Measurements from ENCODE around the gene CPXM2.
"Not testable (repeated sequence)": the region's sequence is repeated elsewhere in the genome, so short reads cannot be mapped to it uniquely, and the experiment has no call there.

CPXM2 gene

DNA sequence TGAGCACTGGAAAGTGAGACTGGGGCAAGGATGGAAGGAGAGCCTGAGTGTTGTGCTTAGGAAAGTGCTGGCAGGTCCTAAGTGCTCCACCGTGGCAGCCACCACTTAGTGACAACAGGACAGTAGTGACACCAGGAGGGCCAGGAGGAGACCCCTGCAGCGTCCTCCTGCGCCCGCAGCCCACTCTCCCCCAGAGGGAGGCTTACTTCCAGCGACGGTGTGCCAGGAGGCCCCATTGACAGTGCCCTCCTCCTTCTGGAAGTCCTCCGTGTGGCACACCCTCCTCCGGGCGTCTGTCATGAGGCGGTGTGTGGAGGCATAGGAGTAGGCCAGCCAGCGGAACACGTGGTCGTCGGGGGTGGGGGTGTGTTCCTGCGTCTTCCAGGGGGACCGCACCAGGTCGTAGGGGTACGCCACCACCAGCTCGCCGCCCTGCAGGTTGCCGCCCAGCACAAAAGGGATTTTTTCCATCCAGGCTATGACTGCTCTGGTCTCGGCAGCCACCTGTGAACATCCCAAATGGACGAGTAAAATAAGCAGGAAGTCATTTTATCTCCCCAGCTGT, 129.9 kb downstream of the CPXM2 start:
- no peak for DNase-seq

DNA sequence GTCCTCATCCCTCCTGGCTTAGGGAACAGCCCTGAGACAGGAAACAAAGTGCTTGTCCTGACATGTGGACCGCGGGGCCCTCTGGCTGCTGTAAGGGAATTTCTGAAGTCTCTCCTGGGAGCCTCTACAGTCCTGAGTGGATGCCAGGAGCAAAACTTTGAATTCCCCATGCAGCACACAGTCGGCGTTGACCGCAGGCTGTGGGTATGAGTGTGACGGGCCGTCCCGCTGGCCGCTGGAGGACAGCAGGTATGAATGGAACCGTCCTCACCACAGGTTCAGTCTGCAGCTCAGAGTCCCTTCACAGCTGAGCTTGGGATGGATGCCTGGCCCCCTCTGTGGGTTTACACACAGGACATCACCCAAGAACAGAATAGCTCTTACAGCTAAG, 130.6 kb downstream of the CPXM2 start:
- DNase-seq = no peak

DNA sequence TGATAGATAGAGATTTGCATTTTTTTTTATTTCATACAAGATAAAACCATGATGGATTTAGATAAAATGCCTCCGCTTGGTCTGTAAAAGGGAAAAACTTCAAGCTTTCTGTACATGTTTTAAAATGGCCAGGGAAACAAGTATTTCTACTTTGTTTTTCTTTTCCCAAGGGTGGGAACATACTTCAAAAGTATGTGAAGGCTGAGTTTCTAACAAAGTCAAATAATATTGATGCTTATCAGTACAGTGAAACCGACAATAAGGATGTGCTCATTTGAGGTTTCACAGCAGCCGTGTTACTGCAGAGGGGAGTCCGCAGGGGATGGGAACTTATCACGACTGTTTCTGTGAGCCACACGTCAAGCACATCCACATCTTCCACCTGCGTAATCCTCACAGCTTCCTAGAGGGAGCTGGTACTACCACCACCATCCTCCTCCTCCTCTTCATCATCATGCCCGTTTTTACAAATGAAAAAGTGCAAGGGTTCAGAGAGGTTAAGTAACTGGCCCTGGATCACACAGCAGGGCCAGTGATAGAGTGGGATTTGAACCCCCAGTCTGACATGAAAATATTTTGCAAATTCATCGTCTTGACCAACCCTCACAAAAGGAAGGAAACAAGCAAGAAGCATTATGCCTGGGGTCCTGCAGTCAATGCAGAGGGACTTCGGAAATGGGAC, 131.1 kb downstream of the CPXM2 start:
- DNase-seq = no peak

DNA sequence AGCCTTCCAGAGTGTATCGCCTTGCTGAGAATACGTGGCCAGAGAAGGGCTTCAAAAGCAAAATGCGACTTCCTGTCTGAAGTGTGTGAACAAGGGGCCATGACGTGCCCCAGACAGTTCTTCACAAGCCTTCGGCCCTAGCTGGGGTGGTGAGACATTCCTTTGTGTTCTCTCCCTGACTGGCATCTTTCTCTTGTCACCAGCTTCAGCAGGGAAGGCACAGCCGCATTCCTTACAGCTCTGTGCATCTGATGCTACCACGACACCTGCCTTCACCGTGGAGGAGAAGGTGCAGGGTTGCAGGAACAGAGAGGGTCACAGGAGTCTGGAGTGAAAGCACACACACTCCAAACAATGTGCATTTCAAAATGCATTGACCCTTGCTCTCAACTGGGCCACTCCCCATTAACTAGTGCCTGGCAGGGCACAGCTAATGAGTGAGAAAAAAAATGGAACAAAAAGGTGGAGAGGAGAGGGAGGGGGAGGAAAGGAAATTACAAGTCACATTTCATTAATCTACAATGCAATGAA, 132.0 kb downstream of the CPXM2 start:
- DNase-seq = no peak

DNA sequence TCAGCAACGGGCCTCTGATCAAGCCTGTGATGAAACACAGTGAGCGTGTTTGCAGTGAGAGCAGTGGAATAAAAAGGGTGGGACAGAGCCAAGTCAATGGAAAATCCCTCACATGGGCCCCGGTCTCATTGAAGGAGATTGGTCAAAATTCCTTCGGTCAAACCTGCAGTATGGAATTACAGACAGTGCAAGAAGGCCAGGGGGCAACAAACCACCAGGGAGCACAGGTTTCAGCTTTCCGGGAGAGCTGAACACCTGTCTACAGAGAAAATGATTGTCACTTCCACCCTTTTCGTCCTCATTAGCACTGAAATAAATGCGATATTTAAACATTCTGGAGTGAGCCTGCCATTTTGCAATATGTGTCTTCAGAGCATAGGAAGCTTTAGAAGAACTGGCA, 132.6 kb downstream of the CPXM2 start:
- DNase-seq = no peak

DNA sequence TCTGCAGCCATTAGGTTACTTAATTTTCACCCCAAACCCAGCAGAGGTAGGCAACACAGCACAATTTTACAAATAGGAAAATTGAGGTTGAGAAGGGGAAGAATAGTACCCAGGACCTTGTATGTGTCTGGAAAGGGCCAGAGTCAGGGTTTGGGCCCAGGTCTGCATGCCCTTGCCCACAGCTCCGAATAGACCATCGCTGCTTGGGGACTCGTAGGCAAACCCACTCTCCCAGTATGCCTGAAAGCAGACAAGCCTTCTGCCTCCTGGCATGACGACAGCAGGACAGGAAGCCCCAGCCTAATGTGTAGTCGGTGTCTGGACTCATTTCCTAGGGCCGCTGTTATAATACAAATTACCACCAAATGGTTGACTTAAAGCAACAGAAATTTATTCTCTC, 133.8 kb downstream of the CPXM2 start:
- DNase-seq = no peak

DNA sequence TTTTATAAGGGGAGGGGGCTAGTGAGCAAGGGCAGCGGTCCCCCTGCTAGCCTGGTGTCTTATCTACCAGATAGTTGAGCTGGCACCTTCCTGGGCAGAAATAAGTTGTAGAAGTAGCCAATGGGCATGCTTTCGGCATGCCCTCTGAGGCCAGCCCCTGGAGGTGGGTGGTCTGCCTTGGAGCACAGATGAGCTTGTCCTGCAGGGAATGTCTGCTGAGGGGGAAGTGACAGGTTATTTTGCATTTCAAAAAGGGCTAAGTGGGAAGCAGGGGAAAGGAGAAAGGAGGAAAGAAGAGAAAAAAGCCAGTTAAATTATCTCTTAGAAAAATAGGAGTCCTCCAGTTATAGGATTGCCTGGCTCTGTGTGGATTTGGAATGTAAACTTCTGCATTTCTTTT, 136.5 kb downstream of the CPXM2 start:
- no peak for DNase-seq

DNA sequence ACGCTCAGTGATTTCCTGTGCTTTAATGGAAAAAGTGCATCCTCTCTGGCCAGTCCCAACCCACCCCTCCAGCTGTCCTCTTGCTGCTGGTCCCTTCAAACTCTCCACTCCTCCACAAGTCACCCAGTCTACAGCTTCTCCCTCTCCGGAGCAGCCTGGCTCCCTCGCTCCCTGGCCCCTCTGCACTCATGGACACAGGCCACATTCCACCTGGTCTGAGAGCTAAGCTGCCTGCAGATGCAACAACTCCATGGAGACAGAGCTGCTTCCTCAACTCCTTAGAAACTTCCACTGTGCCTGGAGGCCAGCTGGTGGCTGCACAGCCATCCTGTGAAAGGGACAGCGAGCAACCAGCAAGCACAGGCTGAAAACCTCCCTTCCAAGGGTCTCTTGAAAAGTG, 137.5 kb downstream of the CPXM2 start:
- DNase-seq = no peak

DNA sequence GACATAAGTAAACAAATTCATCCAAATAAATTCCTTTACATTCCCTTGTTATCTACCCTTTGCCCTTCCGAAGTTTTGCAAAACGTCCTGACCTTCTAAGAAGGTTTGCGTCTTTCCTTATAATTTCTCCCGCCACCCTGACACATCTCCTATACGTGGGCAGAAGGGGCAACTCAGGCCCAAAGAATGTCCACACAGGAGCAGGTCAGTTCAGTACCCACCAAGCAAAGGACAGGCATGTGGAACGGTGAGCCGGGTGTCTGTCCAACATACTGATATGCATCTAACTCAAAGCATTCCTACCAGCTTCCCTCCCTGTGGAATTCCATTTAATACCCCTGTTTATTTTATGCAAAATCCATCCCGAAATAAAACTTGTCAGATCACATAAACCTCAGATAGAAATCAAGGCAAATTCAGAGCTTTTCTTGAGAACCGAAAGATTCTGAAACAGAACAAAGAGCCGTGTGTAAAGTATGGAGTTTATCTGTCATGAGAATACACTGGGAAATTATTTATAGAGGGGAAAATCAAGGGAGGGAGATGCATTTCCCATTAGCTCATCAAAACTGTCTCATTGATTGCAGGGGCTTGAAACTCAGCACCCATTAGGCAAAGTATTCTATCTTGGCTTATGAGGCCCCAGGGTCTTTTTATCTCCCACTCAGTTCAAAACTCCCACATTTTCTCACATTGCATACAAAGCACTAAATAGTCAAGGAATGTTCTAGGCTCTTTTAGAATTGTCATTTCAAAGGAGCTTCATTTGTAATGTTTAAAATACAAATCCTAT, 140.1 kb downstream of the CPXM2 start:
- DNase-seq = no peak

DNA sequence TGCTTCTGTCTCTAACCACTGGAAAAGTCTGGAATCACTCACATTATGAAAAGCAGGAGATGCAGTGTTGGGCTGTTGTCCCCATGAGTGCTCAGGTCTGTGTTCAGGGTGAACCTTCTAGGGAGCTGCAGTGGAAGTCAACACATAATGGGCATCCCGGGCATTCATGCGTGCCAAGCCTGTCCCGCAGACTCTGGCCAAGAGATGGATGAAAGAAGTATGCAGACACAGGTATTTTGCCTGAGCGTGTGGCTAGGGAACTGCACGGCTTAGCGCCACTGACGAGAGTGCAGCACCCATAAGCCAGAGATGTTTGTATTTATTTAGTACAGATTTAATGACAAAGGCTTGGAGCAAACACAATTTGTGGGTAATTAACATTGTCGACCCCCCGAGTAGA, 140.7 kb downstream of the CPXM2 start:
- DNase-seq = no peak

DNA sequence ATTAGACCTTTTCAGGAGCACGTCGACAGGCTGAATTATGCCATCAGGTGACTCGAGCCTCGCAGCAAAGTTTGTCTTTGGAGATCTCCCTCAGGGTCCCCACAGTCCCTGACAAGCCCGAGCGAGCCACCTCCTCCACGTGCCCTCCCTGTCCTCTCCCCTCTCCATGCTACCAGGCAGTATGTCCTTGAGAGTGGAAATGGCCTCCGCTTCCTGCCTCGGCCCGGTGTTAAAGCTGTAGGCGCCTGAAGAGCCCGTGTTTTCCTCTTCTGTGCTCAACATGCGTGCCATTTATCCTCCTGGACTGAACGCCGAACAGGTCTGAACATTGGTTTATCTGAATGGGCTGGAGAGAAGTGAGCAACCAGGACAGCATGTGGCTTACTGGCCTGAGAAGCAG, 142.9 kb downstream of the CPXM2 start:
- no peak for DNase-seq

DNA sequence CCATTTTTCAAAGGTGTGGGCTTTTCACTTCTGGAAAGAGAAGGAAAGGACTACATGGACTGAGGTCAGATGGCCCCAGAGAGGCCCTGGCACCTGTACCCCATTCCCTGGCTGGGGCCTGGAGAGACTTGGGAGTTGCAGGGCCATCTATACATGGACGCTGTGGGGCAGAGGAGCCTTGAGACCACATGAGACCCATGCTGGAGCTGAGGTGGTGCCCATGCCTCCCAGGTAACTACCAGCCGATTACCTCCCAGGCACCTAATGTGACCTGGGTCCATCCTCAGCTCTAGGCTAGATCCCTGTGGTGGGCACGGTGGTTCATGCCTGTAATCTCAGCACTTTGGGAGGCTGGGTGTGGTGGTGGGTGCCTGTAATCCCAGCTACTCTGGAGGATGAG, 144.2 kb downstream of the CPXM2 start:
- no peak for DNase-seq

DNA sequence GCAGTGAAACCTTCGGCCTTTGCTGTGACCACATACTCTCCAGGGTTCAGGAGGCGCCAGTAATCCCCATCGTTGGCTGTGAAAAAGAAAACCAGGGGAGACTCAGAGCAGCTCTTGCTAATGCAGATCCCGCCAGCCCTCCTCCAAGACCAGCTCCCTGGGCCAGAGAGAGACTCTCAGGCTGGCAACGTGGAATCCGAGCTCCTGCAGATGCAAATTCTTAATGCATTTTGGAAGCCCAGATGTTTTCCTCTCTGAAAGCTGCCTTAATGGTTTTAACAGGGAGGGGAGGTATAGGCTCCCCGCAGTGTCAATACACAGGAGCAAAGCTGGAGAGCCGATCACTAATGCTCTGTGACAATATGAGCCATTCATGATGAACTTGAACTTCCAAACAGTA, 144.7 kb downstream of the CPXM2 start:
- DNase-seq = no peak

DNA sequence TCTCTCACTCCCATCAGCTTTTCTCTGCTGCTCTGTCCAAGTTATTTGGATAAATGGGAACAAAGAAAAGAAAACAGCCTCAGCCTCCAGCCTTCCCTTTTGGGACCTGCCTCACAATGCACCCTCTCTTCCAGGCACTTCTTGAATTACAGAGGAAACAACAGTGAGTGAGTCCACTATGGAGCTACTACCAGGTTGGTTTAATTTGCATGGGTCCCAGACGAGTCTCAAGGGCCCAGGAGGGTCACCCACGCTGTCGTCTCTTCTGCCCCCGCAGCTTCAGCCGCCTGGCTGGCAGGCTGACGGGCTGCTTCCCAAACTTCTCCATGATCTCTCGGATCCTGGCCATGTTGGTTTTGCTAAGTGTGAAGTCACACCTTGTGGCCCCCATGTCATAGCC, 145.1 kb downstream of the CPXM2 start:
- no peak for DNase-seq

DNA sequence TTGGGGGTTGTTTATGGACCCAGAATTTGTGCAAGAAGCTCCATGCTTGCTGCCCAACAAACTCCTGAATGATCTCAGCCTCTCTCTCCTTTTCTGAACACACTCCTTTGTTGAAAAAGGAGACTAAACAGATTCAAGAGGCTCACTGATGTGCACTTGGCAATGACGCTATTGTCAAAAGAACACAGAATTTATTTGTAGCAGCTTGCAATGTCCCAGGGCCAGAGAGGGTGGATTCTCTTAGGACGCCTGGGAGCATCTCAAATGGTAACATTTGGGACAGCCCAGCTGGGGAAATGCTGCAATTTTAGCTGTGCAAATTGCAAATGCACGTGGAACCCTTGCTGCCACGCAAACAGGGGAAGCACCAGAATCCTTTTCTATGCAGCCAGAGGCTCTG, 145.5 kb downstream of the CPXM2 start:
- no peak for DNase-seq

DNA sequence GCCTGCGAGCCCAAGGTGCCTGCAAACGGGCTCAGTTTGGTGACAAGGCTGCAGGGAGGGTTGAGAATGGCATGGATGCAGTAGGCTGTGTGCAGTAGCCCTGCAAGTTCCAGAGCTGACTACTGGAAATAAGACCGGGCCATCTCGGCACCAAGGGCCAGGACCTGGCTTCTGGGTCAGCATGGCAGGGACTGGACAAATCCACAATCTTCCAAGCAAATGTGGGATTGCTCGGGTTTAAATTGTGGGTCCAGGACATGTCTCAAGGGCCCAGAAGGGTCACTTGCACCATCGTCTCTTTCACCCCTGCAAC, 147.4 kb downstream of the CPXM2 start:
- no peak for DNase-seq

DNA sequence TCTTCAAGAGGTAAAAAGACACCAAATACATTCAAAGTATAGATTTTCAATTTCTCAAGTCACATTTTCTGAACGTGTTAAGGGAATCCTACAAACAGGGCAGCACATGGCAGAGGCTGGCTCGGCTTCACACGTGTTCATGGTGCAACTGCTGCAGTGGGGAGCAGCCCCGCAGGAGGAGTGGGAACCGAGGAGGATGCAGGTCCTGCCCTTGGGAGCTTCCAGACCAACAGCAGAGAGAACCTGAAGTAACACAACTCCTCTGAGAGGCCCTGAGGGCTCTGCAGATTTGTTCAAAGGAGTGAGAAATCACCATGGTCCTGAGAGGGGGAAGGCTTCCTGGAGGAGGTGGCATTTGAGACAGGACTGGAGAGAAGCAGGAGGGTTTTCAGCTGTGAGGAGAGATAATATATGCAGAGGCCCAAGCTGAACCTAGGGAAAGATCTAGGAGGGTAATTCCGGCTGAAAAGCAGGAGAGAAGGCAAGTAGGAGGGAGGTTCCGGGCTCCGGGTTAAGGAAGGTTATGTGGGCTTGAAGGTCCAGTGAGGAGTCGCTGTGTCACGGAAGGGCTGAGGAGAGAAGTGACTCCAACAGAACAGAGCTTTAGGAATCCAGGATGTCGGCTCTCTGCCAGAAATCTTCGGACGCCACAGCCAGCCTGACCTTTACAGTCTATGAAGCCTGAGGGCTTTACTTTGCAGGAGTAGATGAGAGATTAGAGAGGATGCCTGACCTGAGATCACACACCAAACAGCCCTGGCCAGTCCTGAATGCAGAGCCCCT, 148.0 kb downstream of the CPXM2 start:
- no peak for DNase-seq

DNA sequence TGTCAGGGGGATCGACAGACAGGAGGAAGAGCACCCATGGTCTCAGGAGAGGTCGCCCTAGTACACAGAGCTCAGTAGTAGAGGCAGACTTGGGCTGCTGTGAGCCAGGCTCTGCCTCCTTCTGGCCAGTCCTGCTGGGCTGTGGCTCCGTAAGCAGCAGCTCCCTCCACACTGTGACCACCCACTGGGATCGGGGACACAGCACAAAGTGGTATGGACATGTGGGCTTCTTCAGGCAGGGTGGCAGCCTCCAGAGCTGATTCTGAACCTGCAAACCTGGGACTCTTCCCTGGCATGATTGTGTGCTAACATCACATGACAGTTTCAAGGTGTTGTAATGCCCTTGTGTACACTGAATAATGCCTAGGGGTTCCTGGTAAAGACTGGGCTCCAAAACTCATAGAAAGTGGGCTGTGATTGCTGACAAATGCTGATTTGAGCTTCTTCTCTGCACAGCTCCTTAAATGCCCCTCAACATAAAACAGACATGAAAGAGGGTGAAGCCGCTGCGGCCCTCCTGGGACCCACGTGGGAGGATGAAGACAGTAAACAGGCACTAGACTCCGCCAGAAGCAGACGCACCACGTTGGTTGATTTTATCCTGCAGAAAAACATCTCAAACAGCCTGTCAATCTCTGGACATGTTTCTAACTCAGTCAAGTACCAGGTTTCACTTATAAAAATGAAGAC, 148.7 kb downstream of the CPXM2 start:
- no peak for DNase-seq

DNA sequence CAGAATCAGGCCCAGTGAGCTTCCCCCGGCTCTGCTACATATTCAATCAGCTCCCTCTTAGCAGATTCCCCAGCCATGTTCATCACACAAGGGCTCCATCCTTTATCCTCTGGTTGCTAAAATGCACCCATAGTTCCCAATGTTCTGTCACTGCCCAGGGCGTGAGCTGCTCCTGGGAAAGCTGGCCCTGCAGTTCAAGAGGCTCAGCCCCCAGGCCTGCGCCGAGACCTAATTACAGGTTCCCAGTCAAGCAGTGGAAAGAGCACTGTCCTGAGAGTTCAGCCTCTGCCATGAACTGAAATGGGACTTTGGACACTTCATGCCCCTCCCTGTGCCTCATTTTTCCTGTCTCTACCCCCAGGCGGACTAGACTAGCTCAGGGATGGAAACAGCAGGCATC, 149.9 kb downstream of the CPXM2 start:
- no peak for DNase-seq

DNA sequence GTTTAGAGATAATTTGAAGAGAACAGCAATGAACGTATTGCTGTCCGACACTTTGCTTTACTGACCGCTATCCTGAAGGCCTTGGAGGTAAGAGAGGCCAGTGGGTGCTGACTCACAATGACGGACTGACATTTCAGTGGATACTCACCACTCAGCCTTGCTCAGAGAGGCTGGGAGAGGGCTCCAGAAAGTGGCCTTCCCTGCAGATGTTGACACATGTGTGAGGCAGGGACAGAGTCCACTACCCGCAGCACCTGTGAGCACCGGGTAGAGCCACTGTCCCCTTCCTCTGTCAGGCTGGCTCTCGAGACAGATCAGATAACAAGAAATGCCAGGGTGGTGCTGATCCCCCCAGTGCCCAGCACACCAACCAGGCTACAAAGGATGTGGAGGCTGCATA, 150.5 kb downstream of the CPXM2 start:
- DNase-seq = no peak

DNA sequence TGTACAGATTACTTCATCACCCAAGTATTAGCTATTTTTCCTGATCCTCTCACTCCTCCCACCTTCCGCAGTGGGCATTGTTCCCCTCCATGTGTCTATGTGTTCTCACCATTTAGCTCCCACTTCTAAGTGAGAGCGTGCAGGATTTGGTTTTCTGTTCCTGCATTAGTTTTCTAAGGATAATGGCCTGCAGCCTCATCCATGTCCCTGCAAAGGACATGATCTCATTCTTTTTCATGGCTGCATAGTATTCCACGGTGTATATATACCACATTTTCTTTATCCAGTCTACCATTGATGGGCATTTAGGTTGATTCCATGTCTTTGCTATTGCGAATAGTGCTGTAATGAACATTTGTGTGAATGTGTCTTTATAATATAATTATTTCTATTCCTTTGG, 154.7 kb downstream of the CPXM2 start:
- DNase-seq = not testable (repeated sequence)

DNA sequence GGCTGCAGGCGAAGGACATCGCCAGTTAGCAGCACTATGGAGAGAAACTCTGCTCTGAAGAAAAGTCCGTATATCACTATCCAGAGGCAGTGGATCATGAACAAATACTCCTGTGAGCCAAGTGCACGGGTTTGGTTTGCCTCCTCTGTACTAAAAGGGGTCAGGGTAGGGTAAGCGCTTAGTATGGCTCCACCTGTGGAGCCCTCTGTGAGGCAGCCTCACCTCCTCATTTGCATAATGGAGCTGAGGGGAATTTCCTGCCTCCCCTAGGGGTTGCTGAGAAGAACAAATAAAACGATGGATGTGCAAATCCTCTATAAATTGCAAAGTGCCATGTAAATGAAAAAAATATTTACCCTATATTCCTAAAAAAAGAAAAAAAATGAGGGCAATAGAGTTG, 162.1 kb downstream of the CPXM2 start:
- DNase-seq = no peak

DNA sequence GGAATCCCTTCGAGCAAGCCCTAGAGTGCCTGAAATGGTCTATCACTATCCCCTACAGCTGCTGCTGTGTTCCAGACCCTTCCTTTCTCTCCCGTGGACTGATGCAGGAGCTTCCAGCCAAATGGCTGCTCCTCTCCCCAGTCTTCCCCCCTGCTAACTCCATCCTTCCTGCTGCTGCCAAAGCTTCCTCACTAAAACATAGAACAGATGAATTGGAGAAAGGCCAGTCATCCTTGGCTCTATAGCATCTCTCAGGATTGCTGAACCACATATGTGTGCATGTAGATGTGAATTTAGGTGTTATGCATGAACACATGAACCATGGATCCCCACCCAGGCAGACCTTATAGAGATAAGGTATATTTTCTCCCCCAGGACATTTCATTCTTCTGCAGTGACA, 164.8 kb downstream of the CPXM2 start:
- no peak for DNase-seq
